Measurements from ENCODE around the gene EEF1AKMT1. TPM values are rescaled to one million over a fixed set of nuclear protein-coding genes. Genes with fewer than 3 reads are reported as not detected.

Gene EEF1AKMT1
- total and polyA plus RNA-seq, 10 of the 15 experiments (the other 5 are each of a cell fraction or from before 2014, with no cell fraction given) = 7.9 to 44.5 (median 11.0) TPM

DNA sequence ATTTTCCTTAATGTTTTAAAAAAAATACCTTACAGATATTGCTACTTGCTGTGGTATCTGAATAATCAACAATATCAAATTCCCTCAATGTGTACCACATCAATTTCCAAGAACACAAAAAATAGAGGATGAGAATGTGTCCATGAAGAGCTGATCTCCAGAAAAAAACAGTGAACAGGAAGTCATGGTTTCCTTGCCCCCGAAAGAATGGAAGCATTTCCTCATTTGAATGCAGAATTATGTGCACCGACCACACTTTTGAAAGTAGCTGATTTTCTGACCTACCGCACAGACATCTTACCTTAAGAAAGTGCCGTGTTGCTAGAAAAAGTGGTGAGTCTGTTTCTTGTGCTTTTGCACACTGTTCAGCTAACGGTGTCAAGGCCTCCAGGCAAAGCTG lies 13.4 kb upstream of the EEF1AKMT1 start:
- intact Hi-C loops (cut with micrococcal nuclease; ENCODE audit: unreplicated experiment) (no loop called here), in situ Hi-C loops (cut with MboI) (no loop called here)
- POLR2A ChIA-PET = no interaction called here
- no peaks in the 10 kb centered on the region for H3K79me2 ChIP-seq (ENCODE audit: control insufficient read depth, insufficient read depth, low read length)
- FAIRE-seq (no peak), ATAC-seq (no peak), DNase-seq (ENCODE audit: low read depth, low spot score) (no peak)
- no peak overlapping the region for H3K4me3 ChIP-seq
- 91% methylated on average over 5 of the region's 5 CpGs for WGBS (ENCODE audit: insufficient coverage, insufficient replicate concordance, low lambda C conversion rate, missing lambda C conversion rate)
- peaks cover 6% of the 10 kb centered on the region for H3K4me1 ChIP-seq (ENCODE audit: control insufficient read depth, insufficient read depth, low read length)
- CTCF ChIA-PET = no interaction called here
- SMC1A ChIA-PET (ENCODE audit: uncharacterized antibody, unreplicated experiment) = interaction anchor here (1.0 to 2.4 kb wide), 4 partner anchors 8 to 291 kb away, joined by 3 to 6 read pairs (median 4); partner anchors contain the start of gene EEF1AKMT1
- H3K9ac ChIP-seq (ENCODE audit: control insufficient read depth, insufficient read depth, low read length) = no peak overlapping the region
- H3K27ac ChIP-seq (ENCODE audit: control insufficient read depth, insufficient read depth) = no peak overlapping the region
- no TSS peak for BruUV-seq (replicated peaks)
- RAD21 ChIA-PET (ENCODE audit: unreplicated experiment) = no interaction called here
- H2AFZ ChIP-seq (ENCODE audit: control insufficient read depth, low read depth, low read length) = no peak overlapping the region
- no peaks in the 10 kb centered on the region for H3K9me3 ChIP-seq (replicated peaks; ENCODE audit: control insufficient read depth, insufficient read depth, low read length)
- H4K20me1 ChIP-seq (ENCODE audit: control insufficient read depth, insufficient read depth) = no peaks in the 10 kb centered on the region
- peaks cover 0 to 7% of the 10 kb centered on the region in 2 experiments for H3K36me3 ChIP-seq (ENCODE audit: control insufficient read depth in 2 of 2, insufficient read depth in 2 of 2, low read length in 1 of 2)
- no peak overlapping the region for H3K4me2 ChIP-seq (ENCODE audit: control insufficient read depth, insufficient read depth)
- no peaks in the 10 kb centered on the region for H3K27me3 ChIP-seq (replicated peaks in 1 of 2; ENCODE audit: control insufficient read depth in 2 of 2, insufficient read depth in 2 of 2, low read length in 1 of 2)
- TF ChIP-seq, protein P1, sequence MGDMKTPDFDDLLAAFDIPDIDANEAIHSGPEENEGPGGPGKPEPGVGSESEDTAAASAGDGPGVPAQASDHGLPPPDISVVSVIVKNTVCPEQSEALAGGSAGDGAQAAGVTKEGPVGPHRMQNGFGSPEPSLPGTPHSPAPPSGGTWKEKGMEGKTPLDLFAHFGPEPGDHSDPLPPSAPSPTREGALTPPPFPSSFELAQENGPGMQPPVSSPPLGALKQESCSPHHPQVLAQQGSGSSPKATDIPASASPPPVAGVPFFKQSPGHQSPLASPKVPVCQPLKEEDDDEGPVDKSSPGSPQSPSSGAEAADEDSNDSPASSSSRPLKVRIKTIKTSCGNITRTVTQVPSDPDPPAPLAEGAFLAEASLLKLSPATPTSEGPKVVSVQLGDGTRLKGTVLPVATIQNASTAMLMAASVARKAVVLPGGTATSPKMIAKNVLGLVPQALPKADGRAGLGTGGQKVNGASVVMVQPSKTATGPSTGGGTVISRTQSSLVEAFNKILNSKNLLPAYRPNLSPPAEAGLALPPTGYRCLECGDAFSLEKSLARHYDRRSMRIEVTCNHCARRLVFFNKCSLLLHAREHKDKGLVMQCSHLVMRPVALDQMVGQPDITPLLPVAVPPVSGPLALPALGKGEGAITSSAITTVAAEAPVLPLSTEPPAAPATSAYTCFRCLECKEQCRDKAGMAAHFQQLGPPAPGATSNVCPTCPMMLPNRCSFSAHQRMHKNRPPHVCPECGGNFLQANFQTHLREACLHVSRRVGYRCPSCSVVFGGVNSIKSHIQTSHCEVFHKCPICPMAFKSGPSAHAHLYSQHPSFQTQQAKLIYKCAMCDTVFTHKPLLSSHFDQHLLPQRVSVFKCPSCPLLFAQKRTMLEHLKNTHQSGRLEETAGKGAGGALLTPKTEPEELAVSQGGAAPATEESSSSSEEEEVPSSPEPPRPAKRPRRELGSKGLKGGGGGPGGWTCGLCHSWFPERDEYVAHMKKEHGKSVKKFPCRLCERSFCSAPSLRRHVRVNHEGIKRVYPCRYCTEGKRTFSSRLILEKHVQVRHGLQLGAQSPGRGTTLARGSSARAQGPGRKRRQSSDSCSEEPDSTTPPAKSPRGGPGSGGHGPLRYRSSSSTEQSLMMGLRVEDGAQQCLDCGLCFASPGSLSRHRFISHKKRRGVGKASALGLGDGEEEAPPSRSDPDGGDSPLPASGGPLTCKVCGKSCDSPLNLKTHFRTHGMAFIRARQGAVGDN (IDR thresholded peaks at IDR 0.05) = no peak
- TF ChIP-seq SREBF2 (IDR thresholded peaks at IDR 0.05; ENCODE audit: low read length) (no peak), SIX5 (IDR thresholded peaks at IDR 0.05; ENCODE audit: low read depth, low read length, severe bottlenecking) (no peak), SMAD5 (IDR thresholded peaks at IDR 0.05; ENCODE audit: low read depth) (no peak), ZNF384 (IDR thresholded peaks at IDR 0.05; ENCODE audit: borderline replicate concordance, low read depth, low read length) (no peak), DPF2 (IDR thresholded peaks at IDR 0.05) (no peak), GATAD2B (conservative IDR thresholded peaks at IDR 0.05; ENCODE audit: low read depth) (no peak), NRF1 (conservative IDR thresholded peaks at IDR 0.05; ENCODE audit: low read depth, low read length) (no peak), EP300 (IDR thresholded peaks at IDR 0.05; ENCODE audit: borderline replicate concordance in 1 of 2, control insufficient read depth in 1 of 2, low read depth in 2 of 2, low read length in 2 of 2) (no peak), HDAC2 (IDR thresholded peaks at IDR 0.05) (no peak), POLR2AphosphoS2 (IDR thresholded peaks at IDR 0.05; ENCODE audit: low read depth, low read length) (no peak), ZBED1 (IDR thresholded peaks at IDR 0.05; ENCODE audit: borderline replicate concordance) (no peak)
- TF ChIP-seq, protein P2, sequence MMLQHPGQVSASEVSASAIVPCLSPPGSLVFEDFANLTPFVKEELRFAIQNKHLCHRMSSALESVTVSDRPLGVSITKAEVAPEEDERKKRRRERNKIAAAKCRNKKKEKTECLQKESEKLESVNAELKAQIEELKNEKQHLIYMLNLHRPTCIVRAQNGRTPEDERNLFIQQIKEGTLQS (IDR thresholded peaks at IDR 0.05; ENCODE audit: borderline replicate concordance, extremely low read depth, low read depth, low read length) = no peak
- TF ChIP-seq, protein P3, sequence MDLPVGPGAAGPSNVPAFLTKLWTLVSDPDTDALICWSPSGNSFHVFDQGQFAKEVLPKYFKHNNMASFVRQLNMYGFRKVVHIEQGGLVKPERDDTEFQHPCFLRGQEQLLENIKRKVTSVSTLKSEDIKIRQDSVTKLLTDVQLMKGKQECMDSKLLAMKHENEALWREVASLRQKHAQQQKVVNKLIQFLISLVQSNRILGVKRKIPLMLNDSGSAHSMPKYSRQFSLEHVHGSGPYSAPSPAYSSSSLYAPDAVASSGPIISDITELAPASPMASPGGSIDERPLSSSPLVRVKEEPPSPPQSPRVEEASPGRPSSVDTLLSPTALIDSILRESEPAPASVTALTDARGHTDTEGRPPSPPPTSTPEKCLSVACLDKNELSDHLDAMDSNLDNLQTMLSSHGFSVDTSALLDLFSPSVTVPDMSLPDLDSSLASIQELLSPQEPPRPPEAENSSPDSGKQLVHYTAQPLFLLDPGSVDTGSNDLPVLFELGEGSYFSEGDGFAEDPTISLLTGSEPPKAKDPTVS (IDR thresholded peaks at IDR 0.05; ENCODE audit: low read depth, low read length) = no peak
- TF ChIP-seq, protein P4, sequence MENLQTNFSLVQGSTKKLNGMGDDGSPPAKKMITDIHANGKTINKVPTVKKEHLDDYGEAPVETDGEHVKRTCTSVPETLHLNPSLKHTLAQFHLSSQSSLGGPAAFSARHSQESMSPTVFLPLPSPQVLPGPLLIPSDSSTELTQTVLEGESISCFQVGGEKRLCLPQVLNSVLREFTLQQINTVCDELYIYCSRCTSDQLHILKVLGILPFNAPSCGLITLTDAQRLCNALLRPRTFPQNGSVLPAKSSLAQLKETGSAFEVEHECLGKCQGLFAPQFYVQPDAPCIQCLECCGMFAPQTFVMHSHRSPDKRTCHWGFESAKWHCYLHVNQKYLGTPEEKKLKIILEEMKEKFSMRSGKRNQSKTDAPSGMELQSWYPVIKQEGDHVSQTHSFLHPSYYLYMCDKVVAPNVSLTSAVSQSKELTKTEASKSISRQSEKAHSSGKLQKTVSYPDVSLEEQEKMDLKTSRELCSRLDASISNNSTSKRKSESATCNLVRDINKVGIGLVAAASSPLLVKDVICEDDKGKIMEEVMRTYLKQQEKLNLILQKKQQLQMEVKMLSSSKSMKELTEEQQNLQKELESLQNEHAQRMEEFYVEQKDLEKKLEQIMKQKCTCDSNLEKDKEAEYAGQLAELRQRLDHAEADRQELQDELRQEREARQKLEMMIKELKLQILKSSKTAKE (IDR thresholded peaks at IDR 0.05; ENCODE audit: low read depth, poor library complexity, severe bottlenecking) = no peak

Data from GM12878 (cell line).